ENCODE measurements around the gene AHDC1. TPM values are rescaled to one million over a fixed set of nuclear protein-coding genes. Genes with fewer than 3 reads are reported as not detected.

AHDC1 gene
- total RNA-seq, 5 donors from 2014 or later (not counting 1 experiment from before 2014, with no cell fraction given): 21.9 to 26.4 (median 23.1) TPM

GRCh38 chr1:27562534-27563340, 41.2 kb downstream of the AHDC1 start:
- Histone ChIP-seq H3K27me3 (replicated peaks in 1 of 2; ENCODE audit: control insufficient read depth in 2 of 2, extremely low read depth in 1 of 2, insufficient read depth in 2 of 2, low read length in 1 of 2) (no peaks in the 10 kb centered on the region), H3K4me1 (ENCODE audit: control insufficient read depth in 1 of 2, extremely low read depth in 1 of 2, insufficient read depth in 2 of 2, low read length in 2 of 2) (peaks cover 10 to 17% of the 10 kb centered on the region in 2 experiments), H3K36me3 (ENCODE audit: control insufficient read depth in 2 of 2, extremely low read depth in 1 of 2, insufficient read depth in 1 of 2, low read length in 1 of 2) (peaks cover 6% of the 10 kb centered on the region in 2 donors), H3K4me3 (ENCODE audit: control insufficient read depth in 1 of 2, extremely low read depth in 1 of 2, low read length in 1 of 2) (no peak overlapping the region), H3K27ac (ENCODE audit: low read length) (no peak overlapping the region), H3K9me3 (no peaks in the 10 kb centered on the region)
- DNase-seq: no peak
- ATAC-seq (replicated peaks in 1 of 4): no peak
- no peaks in the 10 kb centered on the region for H3K9me3 Mint-ChIP-seq
- H3K4me1 Mint-ChIP-seq: peaks cover 17 to 42% (median 40%) of the 10 kb centered on the region in 3 donors
- no peak overlapping the region for H3K27ac Mint-ChIP-seq
- no peaks in the 10 kb centered on the region for H3K27me3 Mint-ChIP-seq
- H3K4me3 Mint-ChIP-seq: no peak overlapping the region
- POLR2A ChIA-PET: no interaction called here
- 88% methylated on average over 14 of the region's 18 CpGs for WGBS (ENCODE audit: insufficient coverage)
- CTCF ChIA-PET: no interaction called here
- H3K36me3 Mint-ChIP-seq: no peaks in the 10 kb centered on the region

- Histone ChIP-seq H3K4me1 (ENCODE audit: control insufficient read depth in 1 of 2, extremely low read depth in 1 of 2, insufficient read depth in 2 of 2, low read length in 2 of 2) (peaks cover 6 to 13% of the 10 kb centered on the region in 2 experiments), H3K9me3 (no peaks in the 10 kb centered on the region), H3K27ac (ENCODE audit: low read length) (no peak overlapping the region), H3K4me3 (ENCODE audit: control insufficient read depth in 1 of 2, extremely low read depth in 1 of 2, low read length in 1 of 2) (no peak overlapping the region), H3K27me3 (replicated peaks in 1 of 2; ENCODE audit: control insufficient read depth in 2 of 2, extremely low read depth in 1 of 2, insufficient read depth in 2 of 2, low read length in 1 of 2) (no peaks in the 10 kb centered on the region), H3K36me3 (ENCODE audit: control insufficient read depth in 2 of 2, extremely low read depth in 1 of 2, insufficient read depth in 1 of 2, low read length in 1 of 2) (peaks cover 6 to 9% of the 10 kb centered on the region in 2 donors)
- Mint-ChIP-seq H3K27me3 (no peaks in the 10 kb centered on the region), H3K9me3 (no peaks in the 10 kb centered on the region), H3K4me1 (peaks cover 21 to 41% (median 39%) of the 10 kb centered on the region in 3 donors), H3K36me3 (no peaks in the 10 kb centered on the region), H3K4me3 (no peak overlapping the region), H3K27ac (no peak overlapping the region)
- POLR2A ChIA-PET: no interaction called here
- WGBS (ENCODE audit: insufficient coverage): 97% methylated on average over 18 of the region's 20 CpGs
- CTCF ChIA-PET: no interaction called here
- DNase-seq: no peak
- ATAC-seq (replicated peaks in 1 of 4): no peak
These were observed 41.9 kb downstream of the AHDC1 start for GRCh38 chr1:27562021-27562420.

- Histone ChIP-seq H3K27me3 (replicated peaks in 1 of 2; ENCODE audit: control insufficient read depth in 2 of 2, extremely low read depth in 1 of 2, insufficient read depth in 2 of 2, low read length in 1 of 2) (no peaks in the 10 kb centered on the region), H3K27ac (ENCODE audit: low read length) (no peak overlapping the region), H3K4me3 (ENCODE audit: control insufficient read depth in 1 of 2, extremely low read depth in 1 of 2, low read length in 1 of 2) (no peak overlapping the region), H3K36me3 (ENCODE audit: control insufficient read depth in 2 of 2, extremely low read depth in 1 of 2, insufficient read depth in 1 of 2, low read length in 1 of 2) (peaks cover 6 to 9% of the 10 kb centered on the region in 2 donors), H3K4me1 (ENCODE audit: control insufficient read depth in 1 of 2, extremely low read depth in 1 of 2, insufficient read depth in 2 of 2, low read length in 2 of 2) (peaks cover 6 to 16% of the 10 kb centered on the region in 2 experiments), H3K9me3 (no peaks in the 10 kb centered on the region)
- no peak for ATAC-seq (replicated peaks in 1 of 4)
- no peak for DNase-seq
- H3K27ac Mint-ChIP-seq: no peak overlapping the region
- no peak overlapping the region for H3K4me3 Mint-ChIP-seq
- ChIA-PET POLR2A (no interaction called here), CTCF (interaction anchor here in 1 of 2 donors (0.6 kb wide), 1 partner anchor 110 kb away, joined by 6 read pairs; no protein-coding TSS in a partner anchor)
- no peaks in the 10 kb centered on the region for H3K9me3 Mint-ChIP-seq
- H3K36me3 Mint-ChIP-seq: no peaks in the 10 kb centered on the region
- no peaks in the 10 kb centered on the region for H3K27me3 Mint-ChIP-seq
- H3K4me1 Mint-ChIP-seq: peaks cover 26 to 46% (median 43%) of the 10 kb centered on the region in 3 donors
- WGBS (ENCODE audit: insufficient coverage): 96% methylated on average over 5 of the region's 9 CpGs
These were observed 42.6 kb downstream of the AHDC1 start for GRCh38 chr1:27561124-27561899.

- no peaks in the 10 kb centered on the region for H3K27me3 Mint-ChIP-seq
- H3K9me3 ChIP-seq: no peaks in the 10 kb centered on the region
- no peak for ATAC-seq (replicated peaks in 1 of 4)
- H3K4me1 ChIP-seq (ENCODE audit: control insufficient read depth in 1 of 2, extremely low read depth in 1 of 2, insufficient read depth in 2 of 2, low read length in 2 of 2): peaks cover 9 to 24% of the 10 kb centered on the region in 2 experiments
- peaks cover 6 to 9% of the 10 kb centered on the region in 2 donors for H3K36me3 ChIP-seq (ENCODE audit: control insufficient read depth in 2 of 2, extremely low read depth in 1 of 2, insufficient read depth in 1 of 2, low read length in 1 of 2)
- CTCF ChIA-PET: interaction anchor here in 1 of 2 donors (0.6 kb wide), 1 partner anchor 15 kb away, joined by 3 read pairs; no protein-coding TSS in a partner anchor
- no peaks in the 10 kb centered on the region for H3K9me3 Mint-ChIP-seq
- POLR2A ChIA-PET: no interaction called here
- no peak overlapping the region for H3K4me3 ChIP-seq (ENCODE audit: control insufficient read depth in 1 of 2, extremely low read depth in 1 of 2, low read length in 1 of 2)
- no peak overlapping the region for H3K27ac ChIP-seq (ENCODE audit: low read length)
- H3K27ac Mint-ChIP-seq: peak overlapping the region; percentile 14 to 52
- no peak for DNase-seq
- no peaks in the 10 kb centered on the region for H3K36me3 Mint-ChIP-seq
- H3K4me1 Mint-ChIP-seq: peaks cover 29 to 46% (median 45%) of the 10 kb centered on the region in 3 donors
- H3K27me3 ChIP-seq (replicated peaks in 1 of 2; ENCODE audit: control insufficient read depth in 2 of 2, extremely low read depth in 1 of 2, insufficient read depth in 2 of 2, low read length in 1 of 2): no peaks in the 10 kb centered on the region
- H3K4me3 Mint-ChIP-seq: no peak overlapping the region
- 74% methylated on average over 7 of the region's 13 CpGs for WGBS (ENCODE audit: insufficient coverage)
These were observed 43.4 kb downstream of the AHDC1 start for GRCh38 chr1:27560268-27561123.

- peaks cover 6 to 9% of the 10 kb centered on the region in 2 donors for H3K36me3 ChIP-seq (ENCODE audit: control insufficient read depth in 2 of 2, extremely low read depth in 1 of 2, insufficient read depth in 1 of 2, low read length in 1 of 2)
- ChIA-PET POLR2A (interaction anchor here (0.6 to 0.7 kb wide), 2 partner anchors 17 to 1216 kb away, joined by 3 to 4 read pairs; no protein-coding TSS in a partner anchor), CTCF (interaction anchor here (0.6 kb wide), 2 partner anchors 16 to 81 kb away, joined by 3 read pairs; no protein-coding TSS in a partner anchor)
- Mint-ChIP-seq H3K36me3 (no peaks in the 10 kb centered on the region), H3K9me3 (no peaks in the 10 kb centered on the region), H3K4me1 (peaks cover 35 to 54% (median 54%) of the 10 kb centered on the region in 3 donors), H3K27ac (peak overlapping the region; percentile 24 to 87), H3K27me3 (no peaks in the 10 kb centered on the region), H3K4me3 (no peak overlapping the region)
- no peak overlapping the region for H3K27ac ChIP-seq (ENCODE audit: low read length)
- no peaks in the 10 kb centered on the region for H3K9me3 ChIP-seq
- ATAC-seq (replicated peaks in 1 of 4): no peak
- H3K27me3 ChIP-seq (replicated peaks in 1 of 2; ENCODE audit: control insufficient read depth in 2 of 2, extremely low read depth in 1 of 2, insufficient read depth in 2 of 2, low read length in 1 of 2): no peaks in the 10 kb centered on the region
- DNase-seq: no peak
- peaks cover 14 to 31% of the 10 kb centered on the region in 2 experiments for H3K4me1 ChIP-seq (ENCODE audit: control insufficient read depth in 1 of 2, extremely low read depth in 1 of 2, insufficient read depth in 2 of 2, low read length in 2 of 2)
- no peak overlapping the region for H3K4me3 ChIP-seq (ENCODE audit: control insufficient read depth in 1 of 2, extremely low read depth in 1 of 2, low read length in 1 of 2)
- WGBS (ENCODE audit: insufficient coverage): 77% methylated on average over 6 of the region's 8 CpGs
These were observed 44.4 kb downstream of the AHDC1 start for GRCh38 chr1:27559466-27560030.

All from T-cell (primary cell).